Breast epithelium (tissue), 3 donors: ENCODE measurements around the gene COMT.

ENCODE experiments used
- POLR2A ChIP-seq: fragments of 450-650 bp; IDR thresholded peaks from one replicate; pipeline ENCODE4 v1.6.1; 2016; ENCODE audit warnings: antibody characterized with exemption, mild to moderate bottlenecking, moderate library complexity
- TF ChIP-seq, protein P1 (sequence below), 3 donors: fragments of 450-650 bp; IDR thresholded peaks; one replicate each; pipeline ENCODE4 v1.5.1; 2016 to 2017; ENCODE audit warnings: antibody characterized with exemption in 3 of 3, mild to moderate bottlenecking in 3 of 3, moderate library complexity in 3 of 3

DNA sequence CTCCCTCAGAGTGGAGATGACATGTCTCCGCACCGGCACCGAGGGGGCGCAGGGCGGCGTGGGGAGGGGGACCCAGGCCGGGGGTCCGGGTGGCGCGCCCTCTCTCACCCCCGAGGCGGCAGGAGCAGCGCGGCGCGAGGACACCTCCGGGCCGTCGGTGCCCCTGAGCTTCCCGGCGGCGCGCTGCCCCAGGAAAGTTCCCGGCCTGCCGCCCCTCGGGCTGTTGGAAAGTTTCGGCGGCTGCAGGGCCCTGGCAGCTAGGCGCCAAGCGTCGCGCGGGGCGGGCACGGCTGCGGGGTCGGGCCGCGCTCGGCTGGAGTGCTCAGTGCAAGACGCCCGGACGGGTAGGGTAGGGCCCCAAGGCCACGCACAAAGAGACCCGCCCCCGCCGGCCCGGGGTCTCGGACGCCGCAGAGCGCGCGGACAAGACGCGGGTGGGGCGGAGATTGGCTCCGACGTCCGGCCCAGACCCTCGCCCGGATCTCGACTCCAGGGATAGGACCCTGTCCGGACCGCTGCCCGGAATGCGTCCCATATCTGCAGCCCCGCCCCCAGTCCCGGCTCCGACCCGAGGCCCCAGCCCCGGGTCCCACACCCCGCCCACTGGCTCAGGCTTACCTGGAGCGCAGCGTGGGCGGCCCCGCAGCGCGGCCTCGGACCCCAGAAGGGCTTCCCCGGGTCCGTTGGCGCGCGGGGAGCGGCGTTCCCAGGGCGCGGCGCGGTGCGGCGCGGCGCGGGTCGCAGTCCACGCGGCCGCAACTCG is 74.6 kb downstream of the COMT start:
- no peak for TF ChIP-seq POLR2A
- TF ChIP-seq, protein P1, sequence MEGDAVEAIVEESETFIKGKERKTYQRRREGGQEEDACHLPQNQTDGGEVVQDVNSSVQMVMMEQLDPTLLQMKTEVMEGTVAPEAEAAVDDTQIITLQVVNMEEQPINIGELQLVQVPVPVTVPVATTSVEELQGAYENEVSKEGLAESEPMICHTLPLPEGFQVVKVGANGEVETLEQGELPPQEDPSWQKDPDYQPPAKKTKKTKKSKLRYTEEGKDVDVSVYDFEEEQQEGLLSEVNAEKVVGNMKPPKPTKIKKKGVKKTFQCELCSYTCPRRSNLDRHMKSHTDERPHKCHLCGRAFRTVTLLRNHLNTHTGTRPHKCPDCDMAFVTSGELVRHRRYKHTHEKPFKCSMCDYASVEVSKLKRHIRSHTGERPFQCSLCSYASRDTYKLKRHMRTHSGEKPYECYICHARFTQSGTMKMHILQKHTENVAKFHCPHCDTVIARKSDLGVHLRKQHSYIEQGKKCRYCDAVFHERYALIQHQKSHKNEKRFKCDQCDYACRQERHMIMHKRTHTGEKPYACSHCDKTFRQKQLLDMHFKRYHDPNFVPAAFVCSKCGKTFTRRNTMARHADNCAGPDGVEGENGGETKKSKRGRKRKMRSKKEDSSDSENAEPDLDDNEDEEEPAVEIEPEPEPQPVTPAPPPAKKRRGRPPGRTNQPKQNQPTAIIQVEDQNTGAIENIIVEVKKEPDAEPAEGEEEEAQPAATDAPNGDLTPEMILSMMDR (IDR thresholded peaks at IDR 0.05), result no peak
